Caco-2 (cell line): ENCODE measurements around the gene GLT6D1. TPM values are rescaled to one million over a fixed set of nuclear protein-coding genes. Genes with fewer than 3 reads are reported as not detected.

Experiments used
- BruUV-seq: library from RNA; stranded (reverse); fragments of 400-500 nt; replicated peaks from 2 replicates; lab custom pipeline; 2021; lab: Mats Ljungman, UMichigan
- CTCF ChIA-PET: fragments of 300-600 bp; sonication (Branson Sonifier 250); formaldehyde crosslinking; loops from one replicate; lab custom pipeline; 2022; ENCODE audit warnings: antibody characterized with exemption; lab: Charles Lee
- POLR2A ChIA-PET: fragments of 300-600 bp; sonication (Branson Sonifier 250); formaldehyde crosslinking; loops from one replicate; lab custom pipeline; 2022; ENCODE audit warnings: antibody characterized with exemption; lab: Charles Lee
- DNase-seq, 2 experiments: peaks; one replicate each; pipeline versions ENCODE4 v3.0.0 to v3.0.0-alpha.2; 2020 to 2022
- H3K27me3 ChIP-seq: replicated peaks from 2 replicates; pipeline ENCODE4 v1.6.0; 2011; ENCODE audit warnings: low read length; ENCODE audit not compliant: control insufficient read depth, insufficient read depth
- H3K36me3 ChIP-seq: 2 replicates; pipeline ENCODE4 v1.5.1; 2011; ENCODE audit warnings: low read length; ENCODE audit not compliant: control insufficient read depth, insufficient read depth
- H3K4me1 ChIP-seq: fragments of 250-450 bp; sonication (Bioruptor Pico); 2 replicates; pipeline ENCODE4 v1.5.1; 2020; ENCODE audit warnings: mild to moderate bottlenecking
- H3K4me3 ChIP-seq: 2 replicates; pipeline ENCODE4 v1.5.1; 2011; ENCODE audit warnings: low read depth, mild to moderate bottlenecking, control low read depth, low read length
- H3K9me3 ChIP-seq: fragments of 250-450 bp; sonication (Bioruptor Pico); 2 replicates; pipeline ENCODE4 v1.5.1; 2020; ENCODE audit warnings: mild to moderate bottlenecking, moderate library complexity
- H3K27ac Mint-ChIP-seq: one replicate; pipeline ENCODE4 v1.8.0; 2022; ENCODE audit warnings: mixed read lengths; ENCODE audit not compliant: unreplicated experiment
- H3K27me3 Mint-ChIP-seq: one replicate; pipeline ENCODE4 v1.8.0; 2022; ENCODE audit warnings: mixed read lengths; ENCODE audit not compliant: insufficient read depth, unreplicated experiment
- H3K36me3 Mint-ChIP-seq: one replicate; pipeline ENCODE4 v1.8.0; 2022; ENCODE audit warnings: mild to moderate bottlenecking, mixed read lengths; ENCODE audit not compliant: insufficient read depth, unreplicated experiment
- H3K4me1 Mint-ChIP-seq: one replicate; pipeline ENCODE4 v1.8.0; 2022; ENCODE audit warnings: low read depth, mixed read lengths; ENCODE audit not compliant: unreplicated experiment
- H3K4me3 Mint-ChIP-seq: one replicate; pipeline ENCODE4 v1.8.0; 2022; ENCODE audit warnings: mild to moderate bottlenecking, moderate library complexity, mixed read lengths; ENCODE audit not compliant: unreplicated experiment
- H3K9me3 Mint-ChIP-seq: one replicate; pipeline ENCODE4 v1.8.0; 2022; ENCODE audit warnings: mixed read lengths; ENCODE audit not compliant: unreplicated experiment
- intact Hi-C: fragments of 100-400 bp; cut with micrococcal nuclease; formaldehyde crosslinking; loops from one replicate; pipeline ENCODE4 v1.10.0; 2022; ENCODE audit not compliant: unreplicated experiment
- total RNA-seq: library from RNA; stranded (reverse); gene quantifications from 2 replicates; pipeline ENCODE4 v1.2.3, GENCODE V29; 2022
- TF ChIP-seq, protein P1 (sequence below), 2 experiments: fragments of 200-600 bp in 1 of 2; IDR thresholded peaks; 1 replicate in 1 of 2; 2 replicates in 1 of 2; pipeline versions ENCODE4 v1.5.1 to v1.8.0; 2011 to 2022; ENCODE audit warnings: antibody characterized with exemption in 1 of 2, control low read depth in 1 of 2, inconsistent platforms in 1 of 2, low read depth in 1 of 2, low read length in 1 of 2, mild to moderate bottlenecking in 1 of 2, moderate library complexity in 1 of 2; ENCODE audit not compliant: insufficient read depth in 1 of 2, severe bottlenecking in 1 of 2, unreplicated experiment in 1 of 2

GLT6D1 gene
- total RNA-seq, 1 experiment from 2014 or later, result not detected

- no TSS peak for BruUV-seq
- H3K27ac Mint-ChIP-seq, result no peak overlapping the region
- CTCF ChIA-PET, result no interaction called here
Observed at GRCh38 chr9:135620558-135620957, 18.8 kb downstream of the GLT6D1 start.

DNA sequence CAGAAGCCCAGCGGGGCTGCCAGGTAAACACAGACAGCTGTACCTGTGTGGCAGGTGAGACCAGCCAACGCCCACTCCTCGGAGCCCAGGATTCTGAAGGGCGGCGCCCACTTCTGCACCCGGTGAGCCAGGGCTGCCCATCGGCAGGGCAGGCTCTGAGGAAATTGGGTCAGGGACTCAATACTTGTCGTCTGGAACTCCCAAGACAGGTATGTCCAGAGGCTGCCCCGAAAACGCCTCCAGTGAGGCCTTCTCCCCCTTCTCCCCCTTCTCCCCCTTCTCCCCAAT, 19.8 kb downstream of the GLT6D1 start:
- no peaks in the 10 kb centered on the region for H3K9me3 Mint-ChIP-seq
- Histone ChIP-seq H3K4me1 (no peaks in the 10 kb centered on the region), H3K4me3 (no peak overlapping the region), H3K36me3 (no peaks in the 10 kb centered on the region), H3K27me3 (no peaks in the 10 kb centered on the region), H3K9me3 (no peaks in the 10 kb centered on the region)
- H3K27me3 Mint-ChIP-seq, result peaks cover 10% of the 10 kb centered on the region
- no peaks in the 10 kb centered on the region for H3K4me1 Mint-ChIP-seq
- ChIA-PET POLR2A (no interaction called here), CTCF (no interaction called here)
- no TSS peak for BruUV-seq
- DNase-seq, result no peak
- TF ChIP-seq, protein P1, sequence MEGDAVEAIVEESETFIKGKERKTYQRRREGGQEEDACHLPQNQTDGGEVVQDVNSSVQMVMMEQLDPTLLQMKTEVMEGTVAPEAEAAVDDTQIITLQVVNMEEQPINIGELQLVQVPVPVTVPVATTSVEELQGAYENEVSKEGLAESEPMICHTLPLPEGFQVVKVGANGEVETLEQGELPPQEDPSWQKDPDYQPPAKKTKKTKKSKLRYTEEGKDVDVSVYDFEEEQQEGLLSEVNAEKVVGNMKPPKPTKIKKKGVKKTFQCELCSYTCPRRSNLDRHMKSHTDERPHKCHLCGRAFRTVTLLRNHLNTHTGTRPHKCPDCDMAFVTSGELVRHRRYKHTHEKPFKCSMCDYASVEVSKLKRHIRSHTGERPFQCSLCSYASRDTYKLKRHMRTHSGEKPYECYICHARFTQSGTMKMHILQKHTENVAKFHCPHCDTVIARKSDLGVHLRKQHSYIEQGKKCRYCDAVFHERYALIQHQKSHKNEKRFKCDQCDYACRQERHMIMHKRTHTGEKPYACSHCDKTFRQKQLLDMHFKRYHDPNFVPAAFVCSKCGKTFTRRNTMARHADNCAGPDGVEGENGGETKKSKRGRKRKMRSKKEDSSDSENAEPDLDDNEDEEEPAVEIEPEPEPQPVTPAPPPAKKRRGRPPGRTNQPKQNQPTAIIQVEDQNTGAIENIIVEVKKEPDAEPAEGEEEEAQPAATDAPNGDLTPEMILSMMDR (IDR thresholded peaks at IDR 0.05; ENCODE audit: insufficient read depth in 1 of 2, low read depth in 1 of 2, low read length in 1 of 2, severe bottlenecking in 1 of 2, unreplicated experiment in 1 of 2), result no peak
- H3K27ac Mint-ChIP-seq, result no peak overlapping the region
- no peak overlapping the region for H3K4me3 Mint-ChIP-seq
- intact Hi-C loops, result no loop called here
- no peaks in the 10 kb centered on the region for H3K36me3 Mint-ChIP-seq

More at GRCh38 chr9:135620558-135620957, 18.8 kb downstream of the GLT6D1 start:
- H3K36me3 Mint-ChIP-seq, result no peaks in the 10 kb centered on the region
- TF ChIP-seq, protein P1 (IDR thresholded peaks at IDR 0.05; ENCODE audit: insufficient read depth in 1 of 2, low read depth in 1 of 2, low read length in 1 of 2, severe bottlenecking in 1 of 2, unreplicated experiment in 1 of 2), result no peak
- no peak for DNase-seq
- Histone ChIP-seq H3K4me3 (no peak overlapping the region), H3K36me3 (no peaks in the 10 kb centered on the region), H3K27me3 (no peaks in the 10 kb centered on the region), H3K9me3 (no peaks in the 10 kb centered on the region), H3K4me1 (no peaks in the 10 kb centered on the region)
- H3K4me1 Mint-ChIP-seq, result no peaks in the 10 kb centered on the region
- peaks cover 8% of the 10 kb centered on the region for H3K27me3 Mint-ChIP-seq
- no peak overlapping the region for H3K4me3 Mint-ChIP-seq
- POLR2A ChIA-PET, result no interaction called here
- intact Hi-C loops, result no loop called here
- H3K9me3 Mint-ChIP-seq, result no peaks in the 10 kb centered on the region

- intact Hi-C loops, result no loop called here
- Histone ChIP-seq H3K36me3 (no peaks in the 10 kb centered on the region), H3K4me3 (no peak overlapping the region), H3K9me3 (no peaks in the 10 kb centered on the region), H3K27me3 (no peaks in the 10 kb centered on the region), H3K4me1 (no peaks in the 10 kb centered on the region)
- Mint-ChIP-seq H3K36me3 (no peaks in the 10 kb centered on the region), H3K27me3 (peaks cover 10% of the 10 kb centered on the region), H3K4me3 (no peak overlapping the region), H3K9me3 (no peaks in the 10 kb centered on the region), H3K4me1 (no peaks in the 10 kb centered on the region), H3K27ac (no peak overlapping the region)
- TF ChIP-seq, protein P1 (IDR thresholded peaks at IDR 0.05; ENCODE audit: insufficient read depth in 1 of 2, low read depth in 1 of 2, low read length in 1 of 2, severe bottlenecking in 1 of 2, unreplicated experiment in 1 of 2), result no peak
- no TSS peak for BruUV-seq
- ChIA-PET CTCF (no interaction called here), POLR2A (no interaction called here)
- no peak for DNase-seq
Observed at GRCh38 chr9:135618866-135619598, 20.3 kb downstream of the GLT6D1 start.
